ENCODE measurements around the gene ZNF514. TPM values are rescaled to one million over a fixed set of nuclear protein-coding genes. Genes with fewer than 3 reads are reported as not detected.

Gene ZNF514
- total RNA-seq, result 4.1 and 5.2 TPM in 2 replicates

- DNase-seq (ENCODE audit: low read depth), result no peak
- TF ChIP-seq CTCF (conservative IDR thresholded peaks at IDR 0.05; ENCODE audit: low read depth, low read length), result no peak
- peak within 1 kb of the TSS; percentile 68 for H3K4me3 ChIP-seq (ENCODE audit: low read depth, low read length)
Measured at GRCh38 chr2:95159690-95160449, at the start of gene ZNF514. Gene ZNF514, minus strand, starts transcription at chr2:95159848. Its CDS starts 6,595 bp downstream, at chr2:95153253.

- DNase-seq (ENCODE audit: low read depth), result no peak
- H3K4me3 ChIP-seq (ENCODE audit: low read depth, low read length), result peak overlapping the region; percentile 69
- TF ChIP-seq CTCF (conservative IDR thresholded peaks at IDR 0.05; ENCODE audit: low read depth, low read length), result no peak
Measured at GRCh38 chr2:95208106-95208505, 48.5 kb upstream of the ZNF514 start.

- peak; percentile 43 for TF ChIP-seq CTCF (conservative IDR thresholded peaks at IDR 0.05; ENCODE audit: low read depth, low read length)
- peak within 1 kb of the TSS; percentile 69 for H3K4me3 ChIP-seq (ENCODE audit: low read depth, low read length)
- DNase-seq (ENCODE audit: low read depth), result peak; percentile 36
Measured at GRCh38 chr2:95207111-95207961, 47.7 kb upstream of the ZNF514 start, which contains the start of gene ZNF892. Gene ZNF892, plus strand, starts transcription at chr2:95207521. Its CDS starts 295 bp downstream, at chr2:95207816.

GRCh38 chr2:95206096-95206495 lies 46.4 kb upstream of the ZNF514 start:
- peak overlapping the region; percentile 69 for H3K4me3 ChIP-seq (ENCODE audit: low read depth, low read length)
- TF ChIP-seq CTCF (conservative IDR thresholded peaks at IDR 0.05; ENCODE audit: low read depth, low read length), result no peak
- DNase-seq (ENCODE audit: low read depth), result no peak

- no peak for TF ChIP-seq CTCF (conservative IDR thresholded peaks at IDR 0.05; ENCODE audit: low read depth, low read length)
- DNase-seq (ENCODE audit: low read depth), result no peak
- H3K4me3 ChIP-seq (ENCODE audit: low read depth, low read length), result no peak overlapping the region
Measured at GRCh38 chr2:95204396-95204795, 44.7 kb upstream of the ZNF514 start.

- TF ChIP-seq CTCF (conservative IDR thresholded peaks at IDR 0.05; ENCODE audit: low read depth, low read length), result no peak
- no peak overlapping the region for H3K4me3 ChIP-seq (ENCODE audit: low read depth, low read length)
- no peak for DNase-seq (ENCODE audit: low read depth)
Measured at GRCh38 chr2:95203911-95204310, 44.3 kb upstream of the ZNF514 start.

Data from epithelial cell of proximal tubule (primary cell).